WTC11 (cell line): Measurements from ENCODE around the gene HOXA9. TPM values are rescaled to one million over a fixed set of nuclear protein-coding genes. Genes with fewer than 3 reads are reported as not detected.

Source experiments
- ATAC-seq: fragments of 200-7000 bp; cut with Tn5 transposase; 2 replicates; pipeline ENCODE4 v1.10.0; 2021; ENCODE audit warnings: mild to moderate bottlenecking, moderate library complexity
- Bru-seq: library from RNA; stranded (reverse); fragments of 400-500 nt; gene quantifications from one replicate; lab custom pipeline; 2021; lab: Mats Ljungman, UMichigan
- CTCF ChIA-PET: fragments of 300-600 bp; sonication (Branson Sonifier 250); formaldehyde crosslinking; loops from one replicate; lab custom pipeline; 2021; ENCODE audit warnings: antibody characterized with exemption; lab: Charles Lee
- POLR2A ChIA-PET: fragments of 350-600 bp; sonication (Branson Sonifier 250); formaldehyde crosslinking; loops from one replicate; lab custom pipeline; 2021; ENCODE audit warnings: antibody characterized with exemption; lab: Charles Lee
- DNase-seq: peaks from one replicate; pipeline ENCODE4 v3.0.0; 2021; ENCODE audit warnings: low spot score
- H3K27ac Mint-ChIP-seq: 2 replicates; pipeline ENCODE4 v1.8.0; 2021; ENCODE audit warnings: mixed read lengths
- H3K27me3 Mint-ChIP-seq: 2 replicates; pipeline ENCODE4 v1.8.0; 2021; ENCODE audit warnings: low read depth, mild to moderate bottlenecking, moderate library complexity, mixed read lengths
- H3K36me3 Mint-ChIP-seq: 2 replicates; pipeline ENCODE4 v1.8.0; 2021; ENCODE audit warnings: mixed read lengths
- H3K4me1 Mint-ChIP-seq: 2 replicates; pipeline ENCODE4 v1.8.0; 2022; ENCODE audit warnings: mixed read lengths
- H3K4me3 Mint-ChIP-seq: 2 replicates; pipeline ENCODE4 v1.8.0; 2021; ENCODE audit warnings: mild to moderate bottlenecking, moderate library complexity, mixed read lengths
- H3K9me3 Mint-ChIP-seq: 2 replicates; pipeline ENCODE4 v1.8.0; 2021; ENCODE audit warnings: mixed read lengths
- AFF4 ChIP-seq: sonication (generic); formaldehyde crosslinking; IDR thresholded peaks from 2 replicates; pipeline ENCODE4 v1.8.1; 2023; ENCODE audit warnings: mild to moderate bottlenecking, missing genetic modification reagents, borderline replicate concordance
- CBFB ChIP-seq: sonication (generic); formaldehyde crosslinking; IDR thresholded peaks from 2 replicates; pipeline ENCODE4 v1.8.1; 2022; ENCODE audit warnings: mild to moderate bottlenecking, low read depth, missing genetic modification reagents
- CREB1 ChIP-seq: sonication (generic); formaldehyde crosslinking; IDR thresholded peaks from 2 replicates; pipeline ENCODE4 v1.8.0; 2023; ENCODE audit warnings: mild to moderate bottlenecking, missing genetic modification reagents
- FOXP1 ChIP-seq: sonication (generic); formaldehyde crosslinking; IDR thresholded peaks from 2 replicates; pipeline ENCODE4 v1.8.0; 2022; ENCODE audit warnings: missing genetic modification reagents, mild to moderate bottlenecking, moderate library complexity, borderline replicate concordance
- FOXP4 ChIP-seq: sonication (generic); formaldehyde crosslinking; IDR thresholded peaks from 2 replicates; pipeline ENCODE4 v1.8.0; 2022; ENCODE audit warnings: mild to moderate bottlenecking, missing genetic modification reagents
- GABPB1 ChIP-seq: sonication (generic); formaldehyde crosslinking; IDR thresholded peaks from 2 replicates; pipeline ENCODE4 v1.8.1; 2023; ENCODE audit warnings: mild to moderate bottlenecking, missing genetic modification reagents
- HMGXB4 ChIP-seq: sonication (generic); formaldehyde crosslinking; IDR thresholded peaks from 2 replicates; pipeline ENCODE4 v1.8.1; 2023; ENCODE audit warnings: mild to moderate bottlenecking, moderate library complexity, missing genetic modification reagents
- KAT7 ChIP-seq: sonication (generic); formaldehyde crosslinking; IDR thresholded peaks from 2 replicates; pipeline ENCODE4 v1.8.1; 2023; ENCODE audit warnings: missing genetic modification reagents, mild to moderate bottlenecking, borderline replicate concordance
- MXD4 ChIP-seq: fragments of 250-450 bp; sonication (Bioruptor Pico); IDR thresholded peaks from 2 replicates; pipeline ENCODE4 v1.8.0; 2021; ENCODE audit warnings: mild to moderate bottlenecking, moderate library complexity, borderline replicate concordance
- NFYB ChIP-seq: sonication (generic); formaldehyde crosslinking; conservative IDR thresholded peaks from 2 replicates; pipeline ENCODE4 v1.8.0; 2022; ENCODE audit warnings: low read depth, missing genetic modification reagents
- SMAD4 ChIP-seq: sonication (generic); formaldehyde crosslinking; IDR thresholded peaks from 2 replicates; pipeline ENCODE4 v1.8.0; 2022; ENCODE audit warnings: mild to moderate bottlenecking, missing genetic modification reagents
- SOX15 ChIP-seq: fragments of 250-450 bp; sonication (Bioruptor Pico); IDR thresholded peaks from 2 replicates; pipeline ENCODE4 v1.9.0; 2021; ENCODE audit warnings: mild to moderate bottlenecking
- STAT6 ChIP-seq: sonication (generic); formaldehyde crosslinking; conservative IDR thresholded peaks from 2 replicates; pipeline ENCODE4 v1.8.1; 2023; ENCODE audit warnings: mild to moderate bottlenecking, low read depth, missing genetic modification reagents, moderate library complexity
- TCF7 ChIP-seq: sonication (generic); formaldehyde crosslinking; IDR thresholded peaks from 2 replicates; pipeline ENCODE4 v1.8.0; 2022; ENCODE audit warnings: mild to moderate bottlenecking, low read depth, missing genetic modification reagents, moderate library complexity
- USF1 ChIP-seq: sonication (generic); formaldehyde crosslinking; IDR thresholded peaks from 2 replicates; pipeline ENCODE4 v1.8.0; 2022; ENCODE audit warnings: mild to moderate bottlenecking, missing genetic modification reagents
- USF2 ChIP-seq: sonication (generic); formaldehyde crosslinking; IDR thresholded peaks from 2 replicates; pipeline ENCODE4 v1.8.1; 2023; ENCODE audit warnings: mild to moderate bottlenecking, missing genetic modification reagents, moderate library complexity
- ZNF416 ChIP-seq: fragments of 250-450 bp; sonication (Bioruptor Pico); IDR thresholded peaks from 2 replicates; pipeline ENCODE4 v1.9.0; 2021; ENCODE audit warnings: mild to moderate bottlenecking, inconsistent platforms
- ZNF423 ChIP-seq: fragments of 250-450 bp; sonication (Bioruptor Pico); IDR thresholded peaks from 2 replicates; pipeline ENCODE4 v2.1.2; 2022; ENCODE audit warnings: mild to moderate bottlenecking, moderate library complexity
- ZNF512 ChIP-seq: sonication (generic); formaldehyde crosslinking; IDR thresholded peaks from 2 replicates; pipeline ENCODE4 v1.8.1; 2022; ENCODE audit warnings: missing genetic modification reagents, borderline replicate concordance
- long read RNA-seq, 3 experiments: library from RNA in 1 of 3; library from capped mRNA in 1 of 3; library from polyadenylated mRNA in 1 of 3; unstranded in 2 of 3; stranded (forward) in 1 of 3; transcript quantifications; one replicate each; pipeline ENCODE4 v2.0.0, GENCODE V29; 2021
- total RNA-seq: library from RNA; stranded (reverse); gene quantifications from 3 replicates; pipeline ENCODE4 v1.2.3, GENCODE V29; 2021

Gene HOXA9
- not detected in 3 replicates for total RNA-seq
- percentile 18 among the genes with signal in this experiment for Bru-seq, nascent RNA
- long read RNA-seq, experiment 1 = 0 reads
- long read RNA-seq, experiment 2 = 0 reads
- long read RNA-seq, experiment 3 = 0 reads

GRCh38 chr7:27165089-27165995, at the start of gene HOXA9:
Gene HOXA9 (minus strand): TSS chr7:27165537. CDS start chr7:27165457, 80 bp downstream.
- peaks cover 100% of the 10 kb centered on the region for H3K27me3 Mint-ChIP-seq
- ChIA-PET POLR2A (no interaction called here), CTCF (interaction anchor here (0.9 to 2.3 kb wide), 5 partner anchors 9 to 22 kb away, joined by 3 to 19 read pairs (median 6); partner anchors contain the start of genes HOXA5 and HOXA7)
- DNase-seq (peak; percentile 17), ATAC-seq (no peak)
- peaks cover 16% of the 10 kb centered on the region for H3K4me1 Mint-ChIP-seq
- H3K9me3 Mint-ChIP-seq = no peaks in the 10 kb centered on the region
- H3K4me3 Mint-ChIP-seq = peak within 1 kb of the TSS; percentile 46
- 0 out of 2 replicates have a peak, but pooled peaks cover 2% of the 10 kb centered on the region for H3K36me3 Mint-ChIP-seq
- no peak within 1 kb of the TSS for H3K27ac Mint-ChIP-seq
- TF ChIP-seq STAT6 (CRISPR knock-in tag) = no peak
- no peak for TF ChIP-seq FOXP4 (CRISPR knock-in tag)
- TF ChIP-seq TCF7 = no peak
- TF ChIP-seq CBFB (CRISPR knock-in tag) = no peak
- TF ChIP-seq USF1 = peak; percentile 88
- TF ChIP-seq ZNF512 (CRISPR knock-in tag) = no peak
- peak; percentile 18; the same call in 1 of the 2 replicates for TF ChIP-seq NFYB (CRISPR knock-in tag)
- no peak for TF ChIP-seq SMAD4 (CRISPR knock-in tag)
- TF ChIP-seq GABPB1 (CRISPR knock-in tag) = no peak
- TF ChIP-seq AFF4 (CRISPR knock-in tag) = no peak
- no peak for TF ChIP-seq MXD4 (CRISPR knock-in tag)
- TF ChIP-seq HMGXB4 = no peak
- no peak for TF ChIP-seq CREB1 (CRISPR knock-in tag)
- no peak for TF ChIP-seq ZNF423 (CRISPR knock-in tag)
- no peak for TF ChIP-seq ZNF416
- TF ChIP-seq SOX15 (CRISPR knock-in tag) = no peak
- no peak for TF ChIP-seq KAT7 (CRISPR knock-in tag)
- TF ChIP-seq USF2 = peak; percentile 84
- no peak for TF ChIP-seq FOXP1 (CRISPR knock-in tag)
